HFFc6 (cell line): ENCODE measurements around the gene RPS17. TPM values are rescaled to one million over a fixed set of nuclear protein-coding genes. Genes with fewer than 3 reads are reported as not detected.

Experiments
- DNase-seq: peaks from one replicate; pipeline ENCODE4 v3.0.0-alpha.2; 2018
- H3K27ac Mint-ChIP-seq: 2 replicates; pipeline ENCODE4 v1.8.0; 2020; ENCODE audit warnings: mild to moderate bottlenecking, mixed read lengths
- H3K27me3 Mint-ChIP-seq: 2 replicates; pipeline ENCODE4 v1.8.0; 2021; ENCODE audit warnings: mild to moderate bottlenecking, moderate library complexity, mixed read lengths; ENCODE audit not compliant: insufficient read depth
- H3K36me3 Mint-ChIP-seq: 2 replicates; pipeline ENCODE4 v1.8.0; 2021; ENCODE audit warnings: low read depth, mixed read lengths
- H3K4me1 Mint-ChIP-seq: 2 replicates; pipeline ENCODE4 v1.8.0; 2020; ENCODE audit warnings: low read depth, mixed read lengths
- H3K4me3 Mint-ChIP-seq: 2 replicates; pipeline ENCODE4 v1.8.0; 2020; ENCODE audit warnings: mild to moderate bottlenecking, moderate library complexity, mixed read lengths
- H3K9me3 Mint-ChIP-seq: 2 replicates; pipeline ENCODE4 v1.8.0; 2020; ENCODE audit warnings: mild to moderate bottlenecking, mixed read lengths
- CTCF ChIP-seq: fragments of 200-600 bp; sonication (generic); IDR thresholded peaks from 2 replicates; pipeline ENCODE4 v1.5.0; 2021; ENCODE audit warnings: antibody characterized with exemption, mild to moderate bottlenecking
- total RNA-seq, 6 experiments: library from RNA; stranded (reverse); fragmentation: NEBNext Ultra II Directional; extraction: Animal tissue kit (Norgen Biotek cat#: 25700); gene quantifications; 2 replicates in 1 of 6; 3 replicates in 5 of 6; pipeline ENCODE4 v1.2.3, GENCODE V29; 2021

RPS17 gene
- total RNA-seq, 6 experiments from 2014 or later: 1,467 to 1,843 (median 1,822) TPM

GRCh38 chr15:82543160-82543559, 2.9 kb upstream of the RPS17 start:
- H3K27ac Mint-ChIP-seq: peak overlapping the region; percentile 43
- DNase-seq: peak; percentile 39
- TF ChIP-seq CTCF: no peak
- peaks cover 24% of the 10 kb centered on the region for H3K36me3 Mint-ChIP-seq
- peaks cover 11% of the 10 kb centered on the region for H3K27me3 Mint-ChIP-seq
- H3K4me3 Mint-ChIP-seq: no peak overlapping the region
- H3K9me3 Mint-ChIP-seq: no peaks in the 10 kb centered on the region
- peaks cover 29% of the 10 kb centered on the region for H3K4me1 Mint-ChIP-seq

DNA sequence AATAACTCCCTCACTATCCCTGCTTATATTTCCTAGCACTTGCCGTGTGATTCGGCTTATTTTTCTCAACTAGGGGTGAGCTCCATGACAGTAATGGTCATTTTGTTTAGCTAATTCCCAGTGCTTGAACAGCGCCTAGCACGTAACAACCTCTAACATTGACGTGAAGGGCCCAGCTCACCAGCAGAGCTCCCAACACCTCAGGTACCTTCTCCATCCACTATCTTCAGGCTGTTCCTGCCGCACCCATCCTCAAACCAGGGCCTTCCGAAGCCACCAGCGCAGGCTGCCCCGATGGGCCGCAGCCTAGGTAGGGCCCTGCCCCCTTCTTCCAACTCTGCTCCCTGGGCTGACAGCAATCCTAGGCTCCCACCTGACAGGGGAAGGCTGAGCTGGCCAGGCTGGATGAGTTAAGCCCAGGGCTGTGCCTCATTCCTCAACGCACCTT, 751 bp upstream of the RPS17 start:
- Mint-ChIP-seq H3K27me3 (peaks cover 13% of the 10 kb centered on the region), H3K27ac (peak overlapping the region; percentile 98), H3K36me3 (peaks cover 46% of the 10 kb centered on the region), H3K4me1 (peaks cover 49% of the 10 kb centered on the region), H3K4me3 (peak overlapping the region; percentile 100), H3K9me3 (no peaks in the 10 kb centered on the region)
- no peak for DNase-seq
- TF ChIP-seq CTCF: no peak

- H3K9me3 Mint-ChIP-seq: no peaks in the 10 kb centered on the region
- H3K36me3 Mint-ChIP-seq: peaks cover 58% of the 10 kb centered on the region
- H3K27me3 Mint-ChIP-seq: peaks cover 13% of the 10 kb centered on the region
- H3K27ac Mint-ChIP-seq: peak overlapping the region; percentile 98
- no peak for DNase-seq
- peaks cover 49% of the 10 kb centered on the region for H3K4me1 Mint-ChIP-seq
- TF ChIP-seq CTCF: no peak
- H3K4me3 Mint-ChIP-seq: peak overlapping the region; percentile 100
Measured at GRCh38 chr15:82539691-82540054, 584 bp downstream of the RPS17 start.

DNA sequence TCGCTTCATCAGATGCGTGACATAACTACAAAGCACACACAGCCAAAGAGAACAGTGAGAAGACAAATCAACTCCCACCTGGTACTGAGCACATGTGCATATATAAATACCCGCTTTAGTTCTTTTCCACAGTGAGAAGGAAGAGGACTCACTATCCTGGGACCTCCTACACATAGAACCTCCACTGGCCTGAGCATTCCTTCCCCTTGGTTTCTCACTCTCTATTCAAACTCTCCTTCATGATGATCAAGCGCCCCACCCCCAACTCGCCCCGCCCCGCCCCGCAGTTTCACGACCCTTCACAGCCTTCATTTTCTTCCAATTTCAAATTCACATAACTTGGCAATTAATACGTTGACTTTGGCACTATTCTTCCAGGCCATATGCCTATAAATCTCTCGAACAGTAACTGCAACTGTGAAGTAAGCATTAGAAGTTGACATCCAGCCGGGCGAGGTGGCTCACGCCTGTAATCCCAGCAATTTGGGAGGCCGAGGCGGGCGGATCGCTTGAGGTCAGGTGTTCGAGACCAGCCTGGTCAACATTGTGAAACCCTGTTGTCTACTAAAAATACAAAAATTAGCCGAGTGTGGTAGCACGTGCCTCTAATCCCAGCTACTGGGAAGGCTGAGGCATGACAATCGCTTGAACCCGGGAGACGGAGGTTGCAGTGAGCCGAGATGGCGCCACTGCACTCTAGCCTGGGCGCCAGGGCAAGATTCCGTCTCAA, 1.1 kb downstream of the RPS17 start:
- Mint-ChIP-seq H3K27ac (peak overlapping the region; percentile 98), H3K27me3 (peaks cover 12% of the 10 kb centered on the region), H3K4me3 (peak overlapping the region; percentile 100), H3K9me3 (no peaks in the 10 kb centered on the region), H3K4me1 (peaks cover 49% of the 10 kb centered on the region), H3K36me3 (peaks cover 63% of the 10 kb centered on the region)
- TF ChIP-seq CTCF: no peak
- DNase-seq: no peak

DNA sequence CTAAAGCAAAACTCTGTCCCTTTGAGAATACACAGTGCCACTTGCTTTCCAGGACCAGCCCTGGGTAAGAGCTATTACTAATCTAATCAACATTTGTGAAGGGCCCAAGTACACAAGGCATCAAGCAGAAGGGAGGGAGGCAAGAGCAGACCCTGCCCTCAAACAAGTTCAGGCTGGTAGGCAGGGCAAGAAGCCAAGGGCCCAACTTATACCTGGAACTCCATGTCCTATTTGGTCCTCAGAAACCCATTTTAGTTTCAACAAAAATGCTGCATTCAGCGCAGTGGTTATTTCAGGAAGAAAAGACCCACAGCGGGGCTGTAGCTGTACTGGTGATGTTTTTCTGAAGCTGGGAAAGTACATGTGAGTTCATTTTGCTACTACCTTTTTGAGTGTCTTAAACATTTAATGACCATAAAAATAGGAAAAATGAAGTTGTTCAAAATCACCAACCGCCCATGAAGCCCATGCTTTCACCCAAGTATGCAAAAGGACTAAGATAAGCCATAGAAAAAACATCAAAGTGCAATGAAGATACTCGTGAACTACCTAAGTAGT, 2.8 kb downstream of the RPS17 start:
- peak overlapping the region; percentile 100 for H3K4me3 Mint-ChIP-seq
- peak overlapping the region; percentile 65 for H3K27ac Mint-ChIP-seq
- H3K27me3 Mint-ChIP-seq: peaks cover 12% of the 10 kb centered on the region

More for the DNA sequence above, 2.8 kb downstream of the RPS17 start:
- Mint-ChIP-seq H3K36me3 (peaks cover 68% of the 10 kb centered on the region), H3K9me3 (no peaks in the 10 kb centered on the region), H3K4me1 (peaks cover 38% of the 10 kb centered on the region)
- no peak for TF ChIP-seq CTCF
- DNase-seq: no peak
